ENCODE measurements around the gene PWWP2B.
A peak's percentile ranks its signal among the peaks of the same experiment; 100 is the strongest.
"Not testable (repeated sequence)": the region's sequence is repeated elsewhere in the genome, so short reads cannot be mapped to it uniquely, and the experiment has no call there.

Gene PWWP2B

GRCh38 chr10:132433671-132434340 is 36.8 kb downstream of the PWWP2B start:
- no peak overlapping the region for H3K4me3 ChIP-seq (ENCODE audit: low read depth, low read length)
- no peaks in the 10 kb centered on the region for H3K9me3 ChIP-seq
- H3K27me3 ChIP-seq: no peaks in the 10 kb centered on the region
- H3K4me1 ChIP-seq: no peaks in the 10 kb centered on the region; the same call in 1 of the 2 replicates
- no peak for DNase-seq
- no peak for TF ChIP-seq CTCF (IDR thresholded peaks at IDR 0.05; ENCODE audit: low read depth, low read length)
- no peaks in the 10 kb centered on the region for H3K36me3 ChIP-seq

DNA sequence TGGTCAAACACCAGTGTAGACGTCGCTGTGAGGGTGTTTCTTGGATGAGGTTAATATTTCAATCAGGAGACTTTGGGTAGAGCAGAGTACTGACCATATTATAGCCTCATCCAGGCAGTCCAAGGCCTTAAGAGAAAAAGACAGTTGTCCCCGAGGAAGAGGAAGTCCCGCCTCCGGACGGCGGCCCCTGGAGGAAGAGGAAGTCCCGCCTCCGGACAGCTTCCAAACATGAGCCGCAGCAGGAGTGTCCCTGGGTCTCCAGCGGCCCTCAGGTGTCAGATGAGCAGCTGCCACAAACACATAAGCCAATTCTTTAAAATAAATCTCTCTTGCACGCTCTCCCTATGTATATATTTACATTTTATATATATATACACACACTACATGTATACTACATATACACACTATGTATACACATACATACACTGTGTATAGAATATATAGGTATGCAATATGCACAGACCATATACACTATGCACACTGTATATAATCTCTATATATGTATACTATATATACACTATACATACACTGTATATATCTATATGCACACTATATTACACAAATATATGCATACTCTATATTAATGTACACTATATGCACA is 37.5 kb downstream of the PWWP2B start:
- no peaks in the 10 kb centered on the region; the same call in 1 of the 2 replicates for H3K4me1 ChIP-seq
- DNase-seq: peak; percentile 39

DNA sequence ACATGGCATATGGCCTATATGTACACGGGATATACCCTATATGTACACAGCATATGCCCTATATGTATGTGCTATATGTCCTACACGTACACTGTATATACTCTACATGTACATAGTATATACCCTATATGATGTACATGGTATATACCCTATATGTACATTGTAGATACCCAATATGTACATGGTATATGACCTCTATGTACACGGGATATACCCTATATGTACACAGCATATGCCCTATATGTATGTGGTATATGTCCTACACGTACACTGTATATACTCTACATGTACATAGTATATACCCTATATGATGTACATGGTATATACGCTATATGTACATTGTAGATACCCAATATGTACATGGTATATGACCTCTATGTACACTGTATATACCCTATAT is 38.3 kb downstream of the PWWP2B start:
- not testable (repeated sequence) for H3K36me3 ChIP-seq; H3K9me3 ChIP-seq; H3K27me3 ChIP-seq; H3K4me3 ChIP-seq (ENCODE audit: low read depth, low read length); H3K4me1 ChIP-seq; DNase-seq

More for the DNA sequence above, 37.5 kb downstream of the PWWP2B start:
- no peaks in the 10 kb centered on the region for H3K36me3 ChIP-seq
- TF ChIP-seq CTCF (IDR thresholded peaks at IDR 0.05; ENCODE audit: low read depth, low read length): no peak
- H3K27me3 ChIP-seq: no peaks in the 10 kb centered on the region
- no peak overlapping the region for H3K4me3 ChIP-seq (ENCODE audit: low read depth, low read length)
- no peaks in the 10 kb centered on the region for H3K9me3 ChIP-seq

DNA sequence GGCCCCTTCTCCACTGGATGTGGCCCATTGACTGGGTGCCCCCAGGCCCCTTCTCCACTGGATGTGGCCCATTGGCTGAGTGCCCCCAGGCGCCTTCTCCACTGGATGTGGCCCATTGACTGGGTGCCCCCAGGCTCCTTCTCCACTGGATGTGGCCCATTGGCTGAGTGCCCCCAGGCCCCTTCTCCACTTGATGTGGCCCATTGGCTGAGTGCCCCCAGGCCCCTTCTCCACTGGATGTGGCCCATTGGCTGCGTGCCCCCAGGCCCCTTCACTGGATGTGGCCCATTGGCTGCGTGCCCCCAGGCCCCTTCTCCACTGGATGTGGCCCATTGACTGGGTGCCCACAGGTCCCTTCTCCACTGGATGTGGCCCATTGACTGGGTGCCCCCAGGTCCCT is 39.1 kb downstream of the PWWP2B start:
- not testable (repeated sequence) for H3K4me1 ChIP-seq; H3K36me3 ChIP-seq; DNase-seq; H3K4me3 ChIP-seq (ENCODE audit: low read depth, low read length); H3K9me3 ChIP-seq; H3K27me3 ChIP-seq

- no peak for DNase-seq
- H3K9me3 ChIP-seq: no peaks in the 10 kb centered on the region; the same call in 1 of the 2 replicates
- no peak for TF ChIP-seq CTCF (IDR thresholded peaks at IDR 0.05; ENCODE audit: low read depth, low read length)
- no peaks in the 10 kb centered on the region for H3K27me3 ChIP-seq
- no peak overlapping the region for H3K4me3 ChIP-seq (ENCODE audit: low read depth, low read length)
- H3K36me3 ChIP-seq: no peaks in the 10 kb centered on the region
- H3K4me1 ChIP-seq: no peaks in the 10 kb centered on the region
Measured at GRCh38 chr10:132436861-132437410, 39.9 kb downstream of the PWWP2B start.

DNA sequence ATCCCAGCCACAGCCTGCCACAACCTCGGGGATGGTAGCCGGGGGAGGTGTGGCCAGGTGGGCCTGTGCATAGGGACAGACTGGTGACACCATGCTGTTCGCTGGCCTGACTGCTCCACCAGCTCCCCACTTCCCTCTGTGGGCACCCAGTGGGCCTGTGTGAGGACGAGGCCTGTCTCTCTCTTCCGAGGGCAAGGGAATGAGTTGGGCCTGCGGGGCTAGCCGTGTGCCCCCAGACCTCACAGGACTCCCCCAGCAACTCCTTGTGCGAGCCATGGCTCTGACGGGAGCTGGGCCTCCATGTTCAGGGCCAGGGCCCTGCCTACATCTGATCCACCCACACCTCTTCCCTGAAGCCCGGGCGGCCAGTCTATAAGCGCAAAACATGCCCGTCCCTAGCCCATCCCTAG is 40.5 kb downstream of the PWWP2B start:
- no peak for TF ChIP-seq CTCF (IDR thresholded peaks at IDR 0.05; ENCODE audit: low read depth, low read length)

More for the DNA sequence above, 40.5 kb downstream of the PWWP2B start:
- H3K27me3 ChIP-seq: no peaks in the 10 kb centered on the region
- no peaks in the 10 kb centered on the region for H3K36me3 ChIP-seq
- H3K4me3 ChIP-seq (ENCODE audit: low read depth, low read length): no peak overlapping the region
- no peak for DNase-seq
- H3K9me3 ChIP-seq: no peaks in the 10 kb centered on the region; the same call in 1 of the 2 replicates
- no peaks in the 10 kb centered on the region for H3K4me1 ChIP-seq
